ENCODE data around the gene PBXIP1.
A peak's percentile ranks its signal among the peaks of the same experiment; 100 is the strongest.
"Not testable (repeated sequence)": the region's sequence is repeated elsewhere in the genome, so short reads cannot be mapped to it uniquely, and the experiment has no call there.

The PBXIP1 gene

GRCh38 chr1:154994591-154994990 lies 38.7 kb upstream of the PBXIP1 start:
- DNase-seq = no peak

GRCh38 chr1:154994269-154994587 lies 38.3 kb upstream of the PBXIP1 start:
- no peak for DNase-seq

GRCh38 chr1:154993572-154994268 lies 37.8 kb upstream of the PBXIP1 start, which contains the start of gene LENEP:
LENEP (plus strand) TSS chr1:154993586; CDS start chr1:154993608, 22 bp downstream.
- DNase-seq = no peak

- no peak for DNase-seq
Observed at GRCh38 chr1:154992721-154993571, 37.0 kb upstream of the PBXIP1 start.

GRCh38 chr1:154990276-154990675 lies 34.4 kb upstream of the PBXIP1 start:
- DNase-seq = no peak

GRCh38 chr1:154989195-154989860 lies 33.4 kb upstream of the PBXIP1 start:
- DNase-seq = no peak

- no peak for DNase-seq
Observed at GRCh38 chr1:154988058-154988954, 32.4 kb upstream of the PBXIP1 start.

GRCh38 chr1:154987326-154987725 lies 31.4 kb upstream of the PBXIP1 start:
- DNase-seq = no peak

GRCh38 chr1:154986736-154987135 lies 30.8 kb upstream of the PBXIP1 start:
- DNase-seq = not testable (repeated sequence)

GRCh38 chr1:154983776-154984466 lies 28.0 kb upstream of the PBXIP1 start:
- no peak for DNase-seq

GRCh38 chr1:154982897-154983648 lies 27.2 kb upstream of the PBXIP1 start, which contains the start of gene FLAD1:
FLAD1 (plus strand) TSS chr1:154983344; CDS start chr1:154983695, 351 bp downstream.
- peak; percentile 94 for DNase-seq

- no peak for DNase-seq
Observed at GRCh38 chr1:154982341-154982740, 26.4 kb upstream of the PBXIP1 start.

- DNase-seq = no peak
Observed at GRCh38 chr1:154978360-154978759, 22.5 kb upstream of the PBXIP1 start.

GRCh38 chr1:154977762-154978161 lies 21.9 kb upstream of the PBXIP1 start:
- DNase-seq = not testable (repeated sequence)

- peak; percentile 81 for DNase-seq
Observed at GRCh38 chr1:154975409-154976059, 19.6 kb upstream of the PBXIP1 start.

- DNase-seq = peak; percentile 96
Observed at GRCh38 chr1:154974808-154975408, 19.0 kb upstream of the PBXIP1 start.

- DNase-seq = peak; percentile 94
Observed at GRCh38 chr1:154974102-154974807, 18.4 kb upstream of the PBXIP1 start, which contains the start of gene CKS1B. CKS1B (plus strand) TSS chr1:154974681; CDS start chr1:154974746, 65 bp downstream.

GRCh38 chr1:154973344-154974101 lies 17.6 kb upstream of the PBXIP1 start:
- peak; percentile 98 for DNase-seq

Measured in activated CD8-positive, alpha-beta memory T cell treated with anti-CD3 and anti-CD28 coated beads, Interleukin-2, amount 50 U/mL, for 48 hours (primary cell).